ENCODE data around the gene DYRK1A.

GRCh38 chr21:37571442-37571841 is 204.9 kb downstream of the DYRK1A start:
- TF ChIP-seq POLR2A (IDR thresholded peaks at IDR 0.05) (no peak), POLR2AphosphoS5 (IDR thresholded peaks at IDR 0.05) (no peak), CTCF (IDR thresholded peaks at IDR 0.05) (no peak)

Data from transverse colon (tissue), 4 donors.